Activated effector memory CD4-positive, alpha-beta T cell treated with Interleukin-2 at 50 U/mL for 16 hours (primary cell): Measurements from ENCODE around the gene AKAP12.
"Not testable (repeated sequence)": the region's sequence is repeated elsewhere in the genome, so short reads cannot be mapped to it uniquely, and the experiment has no call there.

Experiments used
- DNase-seq: peaks from one replicate; pipeline ENCODE4 v3.0.0-alpha.2; 2020

Gene AKAP12

DNA sequence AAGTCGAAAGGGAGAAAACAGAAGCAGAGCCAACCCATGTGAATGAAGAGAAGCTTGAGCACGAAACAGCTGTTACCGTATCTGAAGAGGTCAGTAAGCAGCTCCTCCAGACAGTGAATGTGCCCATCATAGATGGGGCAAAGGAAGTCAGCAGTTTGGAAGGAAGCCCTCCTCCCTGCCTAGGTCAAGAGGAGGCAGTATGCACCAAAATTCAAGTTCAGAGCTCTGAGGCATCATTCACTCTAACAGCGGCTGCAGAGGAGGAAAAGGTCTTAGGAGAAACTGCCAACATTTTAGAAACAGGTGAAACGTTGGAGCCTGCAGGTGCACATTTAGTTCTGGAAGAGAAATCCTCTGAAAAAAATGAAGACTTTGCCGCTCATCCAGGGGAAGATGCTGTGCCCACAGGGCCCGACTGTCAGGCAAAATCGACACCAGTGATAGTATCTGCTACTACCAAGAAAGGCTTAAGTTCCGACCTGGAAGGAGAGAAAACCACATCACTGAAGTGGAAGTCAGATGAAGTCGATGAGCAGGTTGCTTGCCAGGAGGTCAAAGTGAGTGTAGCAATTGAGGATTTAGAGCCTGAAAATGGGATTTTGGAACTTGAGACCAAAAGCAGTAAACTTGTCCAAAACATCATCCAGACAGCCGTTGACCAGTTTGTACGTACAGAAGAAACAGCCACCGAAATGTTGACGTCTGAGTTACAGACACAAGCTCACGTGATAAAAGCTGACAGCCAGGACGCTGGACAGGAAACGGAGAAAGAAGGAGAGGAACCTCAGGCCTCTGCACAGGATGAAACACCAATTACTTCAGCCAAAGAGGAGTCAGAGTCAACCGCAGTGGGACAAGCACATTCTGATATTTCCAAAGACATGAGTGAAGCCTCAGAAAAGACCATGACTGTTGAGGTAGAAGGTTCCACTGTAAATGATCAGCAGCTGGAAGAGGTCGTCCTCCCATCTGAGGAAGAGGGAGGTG, 112.9 kb downstream of the AKAP12 start:
- no peak for DNase-seq

DNA sequence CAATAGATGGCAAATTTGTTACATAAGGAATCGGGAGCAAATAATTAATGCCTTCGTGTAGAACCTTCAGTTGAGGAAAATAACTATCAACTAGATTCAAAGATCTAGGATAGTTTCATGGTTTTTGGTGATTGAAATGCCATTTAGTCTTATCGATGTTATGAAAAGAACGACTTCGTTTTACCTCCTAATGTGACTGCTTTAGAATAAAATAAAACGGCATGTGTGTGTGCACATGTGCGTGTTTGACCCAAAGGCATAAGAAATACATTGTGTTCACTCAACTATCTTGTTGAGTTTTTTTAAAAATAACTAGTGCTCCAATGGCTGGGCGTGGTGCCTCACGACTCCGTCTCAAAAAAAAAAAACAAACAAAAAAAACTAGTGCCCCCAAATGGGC, 114.0 kb downstream of the AKAP12 start:
- DNase-seq = no peak

GRCh38 chr6:151356983-151357382, 117.2 kb downstream of the AKAP12 start:
- DNase-seq = not testable (repeated sequence)

DNA sequence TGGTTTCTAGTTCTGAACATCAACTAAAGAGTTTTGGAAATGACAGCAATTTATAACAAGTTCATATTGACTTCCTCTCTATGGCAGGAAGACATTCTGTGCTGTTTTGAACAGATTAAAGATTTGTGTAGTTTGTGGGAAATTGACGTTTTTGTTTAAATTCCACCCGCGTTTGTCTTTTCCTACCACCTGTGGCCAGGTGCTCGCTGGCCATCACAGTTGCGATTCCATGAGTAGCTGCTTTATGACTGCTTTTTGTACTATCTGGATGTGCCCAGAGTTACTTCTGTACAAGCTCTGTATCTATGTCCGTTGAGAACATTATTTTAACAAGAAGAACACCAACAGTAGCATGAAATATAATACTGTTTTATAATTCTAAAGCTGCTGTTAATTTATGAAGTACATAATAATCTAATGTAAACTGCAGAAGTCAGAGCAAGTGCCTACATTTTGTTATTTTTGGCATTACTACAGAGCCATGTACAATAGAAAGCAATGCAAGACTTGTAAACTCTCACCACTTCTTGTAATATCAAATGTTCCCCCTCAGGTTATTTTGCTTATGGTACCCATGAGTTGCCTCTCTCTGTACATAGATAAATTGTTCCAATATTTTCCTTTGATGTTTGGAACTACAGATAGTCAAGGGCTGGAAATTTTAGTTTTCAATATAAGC, 118.1 kb downstream of the AKAP12 start:
- no peak for DNase-seq

DNA sequence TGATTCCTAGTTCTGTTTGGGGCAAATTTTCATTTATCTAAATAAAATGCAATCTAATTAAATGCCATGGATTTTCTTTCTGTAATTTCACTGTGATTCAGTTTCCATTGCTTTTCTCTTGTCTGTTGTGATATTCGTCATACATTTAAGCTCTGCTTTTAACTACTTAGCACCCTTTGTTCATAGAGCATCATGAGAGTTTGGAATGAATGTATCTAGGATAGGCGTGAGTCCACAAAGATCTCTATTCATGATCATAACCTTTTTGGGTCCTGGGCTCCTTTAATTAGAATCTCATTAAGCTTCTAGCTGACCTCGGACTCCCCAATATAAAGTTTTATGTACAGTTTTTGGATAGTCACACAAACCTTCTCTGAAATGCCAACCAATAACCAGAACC, 118.7 kb downstream of the AKAP12 start:
- DNase-seq = no peak

- no peak for DNase-seq
These were observed 119.7 kb downstream of the AKAP12 start for GRCh38 chr6:151359486-151359885.

DNA sequence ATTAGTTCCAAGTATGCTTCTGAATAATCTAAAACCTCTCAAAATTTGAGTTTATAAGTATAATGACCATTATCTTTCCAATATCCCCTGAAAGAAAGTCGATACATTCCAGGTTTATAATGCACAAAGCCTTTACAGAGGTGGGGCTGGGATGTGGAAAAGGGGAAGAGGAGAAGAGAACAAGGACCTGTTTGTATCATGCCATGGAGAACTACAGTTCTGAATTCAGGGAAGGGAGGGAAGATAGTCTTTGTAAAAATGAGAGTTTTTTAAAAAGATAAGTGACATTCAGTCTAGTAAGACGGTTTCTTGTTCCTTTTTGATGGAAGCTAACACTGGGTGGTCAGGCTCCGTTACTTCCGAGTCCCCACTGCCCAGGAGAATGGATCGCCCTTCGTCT, 125.5 kb downstream of the AKAP12 start:
- no peak for DNase-seq

- no peak for DNase-seq
These were observed 130.8 kb downstream of the AKAP12 start for GRCh38 chr6:151370509-151371078.

GRCh38 chr6:151372164-151372563, 132.4 kb downstream of the AKAP12 start:
- DNase-seq = no peak

- no peak for DNase-seq
These were observed 134.4 kb downstream of the AKAP12 start for GRCh38 chr6:151374036-151374683.

GRCh38 chr6:151375833-151376232, 136.1 kb downstream of the AKAP12 start:
- DNase-seq = no peak

DNA sequence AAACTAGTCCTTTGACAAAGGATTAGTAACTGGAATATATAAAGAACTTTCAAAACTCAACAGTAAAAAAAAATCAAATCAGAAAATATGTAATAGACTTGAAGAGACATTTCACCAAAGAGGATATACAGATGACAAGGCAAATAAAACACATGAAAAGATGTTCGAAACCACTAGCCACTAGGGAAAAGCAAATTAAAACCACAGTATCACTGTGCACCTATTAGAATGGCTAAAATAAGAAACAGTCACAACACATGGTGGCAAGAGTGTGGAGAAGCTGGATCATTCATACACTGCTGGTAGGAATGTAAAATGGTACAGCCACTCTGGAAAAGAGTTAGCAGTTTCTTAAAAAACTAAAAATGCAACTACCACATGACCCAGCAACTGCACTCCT, 136.7 kb downstream of the AKAP12 start:
- no peak for DNase-seq

GRCh38 chr6:151377095-151377494, 137.3 kb downstream of the AKAP12 start:
- no peak for DNase-seq

DNA sequence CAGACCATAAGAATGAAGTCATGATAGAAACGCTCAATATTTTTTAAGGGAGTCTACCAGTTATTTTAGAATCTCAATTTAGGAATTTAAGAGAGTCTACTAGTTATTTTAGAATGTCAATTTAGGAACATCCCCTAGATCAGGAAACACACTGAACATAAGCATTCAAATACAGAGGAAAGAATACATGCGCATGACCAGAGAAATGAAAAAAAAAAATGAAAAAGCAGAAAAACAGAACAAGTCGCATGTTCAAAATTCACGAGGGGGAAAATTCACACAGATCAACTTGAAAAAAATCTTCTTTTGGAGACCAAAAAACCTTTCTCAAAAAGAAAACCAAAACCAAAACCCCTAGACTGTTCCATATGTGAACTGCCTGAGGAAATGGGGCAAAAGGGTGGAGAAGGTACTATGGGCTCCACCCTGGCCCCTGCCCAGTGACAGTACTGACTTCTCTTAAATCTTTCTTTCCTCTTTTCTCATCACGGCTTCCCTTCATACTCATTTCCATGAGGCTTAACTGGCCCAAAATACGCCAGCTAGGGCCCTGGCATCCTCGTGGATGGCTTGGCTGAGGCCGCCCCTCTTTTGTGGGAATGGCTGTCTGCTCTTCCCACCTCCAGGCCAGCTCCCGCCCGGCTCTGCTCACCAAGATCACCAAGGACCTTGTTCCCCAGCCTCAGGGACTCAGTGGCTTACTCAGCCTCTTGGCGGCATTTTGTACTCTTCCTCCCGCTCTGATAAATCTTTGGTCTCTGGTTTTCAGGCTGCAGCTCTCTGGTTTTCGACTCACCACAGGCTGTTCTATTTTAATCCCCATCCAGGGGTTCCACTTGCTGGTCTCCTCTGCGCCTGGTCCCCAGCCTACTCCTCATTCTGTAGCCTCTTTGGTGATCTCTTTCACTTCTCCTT, 140.4 kb downstream of the AKAP12 start:
- DNase-seq = no peak

- no peak for DNase-seq
These were observed 141.1 kb downstream of the AKAP12 start for GRCh38 chr6:151380848-151381205.

- DNase-seq = no peak
These were observed 142.0 kb downstream of the AKAP12 start for GRCh38 chr6:151381722-151382121.

GRCh38 chr6:151382631-151383030, 142.9 kb downstream of the AKAP12 start:
- DNase-seq = not testable (repeated sequence)

- DNase-seq = no peak
These were observed 144.4 kb downstream of the AKAP12 start for GRCh38 chr6:151384151-151384550.

GRCh38 chr6:151385177-151385576, 145.4 kb downstream of the AKAP12 start:
- DNase-seq = no peak

- no peak for DNase-seq
These were observed 147.6 kb downstream of the AKAP12 start for GRCh38 chr6:151387175-151387970.

DNA sequence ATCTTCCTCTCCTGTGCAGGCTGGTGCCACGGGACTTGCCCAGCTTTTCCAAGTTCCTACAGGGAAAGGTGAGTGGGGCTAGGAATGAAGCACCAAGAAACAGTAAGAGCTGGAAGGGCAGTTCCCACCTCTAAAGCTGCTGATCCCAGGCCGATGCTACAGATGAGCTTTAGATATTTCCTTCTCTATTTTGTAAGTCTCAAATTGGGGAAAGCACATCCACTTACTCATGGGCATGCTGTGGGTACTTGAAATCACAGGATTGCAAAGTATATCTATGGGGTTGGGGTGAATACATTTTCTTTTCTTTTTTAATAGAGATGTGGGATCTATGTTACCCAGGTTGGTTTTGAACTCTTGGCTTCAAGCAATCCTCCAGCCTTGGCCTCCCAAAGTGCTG, 148.5 kb downstream of the AKAP12 start:
- DNase-seq = no peak
